H9 (cell line): ENCODE results near the gene PHF12. TPM values are rescaled to one million over a fixed set of nuclear protein-coding genes. Genes with fewer than 3 reads are reported as not detected.

Experiments used
- DNase-seq: peaks from one replicate; pipeline ENCODE4 v3.0.0-alpha.2; 2017
- H2AFZ ChIP-seq: one replicate; pipeline ENCODE4 v1.6.1; 2013; ENCODE audit warnings: mild to moderate bottlenecking, low read length, control low read depth, moderate library complexity
- H2AK5ac ChIP-seq: 2 replicates; pipeline ENCODE4 v1.6.1; 2013; ENCODE audit warnings: low read length, control low read depth, mixed read lengths; ENCODE audit not compliant: insufficient read length
- H2BK120ac ChIP-seq: one replicate; pipeline ENCODE4 v1.6.1; 2013; ENCODE audit warnings: low read depth, mild to moderate bottlenecking, low read length, control low read depth, inconsistent platforms; ENCODE audit not compliant: poor library complexity, severe bottlenecking
- H2BK12ac ChIP-seq: 2 replicates; pipeline ENCODE4 v1.6.1; 2013; ENCODE audit warnings: low read length, control low read depth, mixed read lengths, low read depth; ENCODE audit not compliant: insufficient read length
- H2BK15ac ChIP-seq: 2 replicates; pipeline ENCODE4 v1.6.1; 2013; ENCODE audit warnings: low read depth, low read length, control low read depth
- H2BK20ac ChIP-seq: one replicate; pipeline ENCODE4 v1.6.1; 2013; ENCODE audit warnings: low read depth, mild to moderate bottlenecking, low read length, control low read depth, inconsistent platforms; ENCODE audit not compliant: poor library complexity, severe bottlenecking
- H2BK5ac ChIP-seq: 2 replicates; pipeline ENCODE4 v1.6.1; 2013; ENCODE audit warnings: low read length, control low read depth, mixed read lengths; ENCODE audit not compliant: insufficient read length
- H3K14ac ChIP-seq: 2 replicates; pipeline ENCODE4 v1.6.1; 2013; ENCODE audit warnings: low read length, control low read depth; ENCODE audit not compliant: insufficient read depth
- H3K18ac ChIP-seq: 2 replicates; pipeline ENCODE4 v1.6.1; 2013; ENCODE audit warnings: low read depth, mild to moderate bottlenecking, mixed read lengths, low read length, control low read depth; ENCODE audit not compliant: insufficient read length
- H3K23ac ChIP-seq: 2 replicates; pipeline ENCODE4 v1.6.1; 2013; ENCODE audit warnings: low read length, control low read depth, mixed read lengths, low read depth; ENCODE audit not compliant: insufficient read length
- H3K23me2 ChIP-seq: 2 replicates; pipeline ENCODE4 v1.6.1; 2013; ENCODE audit warnings: low read depth, mild to moderate bottlenecking, mixed read lengths, low read length, control low read depth; ENCODE audit not compliant: insufficient read length, poor library complexity, severe bottlenecking
- H3K27ac ChIP-seq: 2 replicates; pipeline ENCODE4 v1.5.1; 2013; ENCODE audit warnings: low read length, control low read depth, mixed read lengths, low read depth; ENCODE audit not compliant: insufficient read length
- H3K27me3 ChIP-seq: 2 replicates; pipeline ENCODE4 v1.6.1; 2013; ENCODE audit warnings: low read length, control low read depth, inconsistent platforms; ENCODE audit not compliant: insufficient read depth
- H3K4ac ChIP-seq: 2 replicates; pipeline ENCODE4 v1.6.1; 2013; ENCODE audit warnings: low read depth, mild to moderate bottlenecking, control low read depth, inconsistent platforms, low read length, moderate library complexity
- H3K4me1 ChIP-seq: 2 replicates; pipeline ENCODE4 v1.6.1; 2013; ENCODE audit warnings: low read length, control low read depth, inconsistent platforms; ENCODE audit not compliant: insufficient read depth
- H3K4me2 ChIP-seq: 2 replicates; pipeline ENCODE4 v1.6.1; 2013; ENCODE audit warnings: low read length, control low read depth, mixed read lengths; ENCODE audit not compliant: insufficient read length, insufficient read depth
- H3K56ac ChIP-seq: 2 replicates; pipeline ENCODE4 v1.6.1; 2013; ENCODE audit warnings: low read depth, mild to moderate bottlenecking, mixed read lengths, low read length, control low read depth; ENCODE audit not compliant: insufficient read length
- H3K79me1 ChIP-seq: 2 replicates; pipeline ENCODE4 v1.6.1; 2013; ENCODE audit warnings: low read depth, mild to moderate bottlenecking, moderate library complexity, low read length, control low read depth, inconsistent platforms; ENCODE audit not compliant: insufficient read depth, poor library complexity, severe bottlenecking
- H3K79me2 ChIP-seq: 2 replicates; pipeline ENCODE4 v1.6.1; 2013; ENCODE audit warnings: low read length, control low read depth, inconsistent platforms; ENCODE audit not compliant: insufficient read depth
- H3K9ac ChIP-seq: 2 replicates; pipeline ENCODE4 v1.6.1; 2013; ENCODE audit warnings: low read length, control low read depth, mixed read lengths; ENCODE audit not compliant: insufficient read length; ENCODE audit errors: extremely low read depth
- H3K9me3 ChIP-seq: one replicate; pipeline ENCODE4 v1.6.1; 2013; ENCODE audit warnings: low read depth, low read length, inconsistent platforms; ENCODE audit not compliant: control insufficient read depth
- H3T11ph ChIP-seq: one replicate; pipeline ENCODE4 v1.6.1; 2013; ENCODE audit warnings: mild to moderate bottlenecking, low read length, control low read depth, inconsistent platforms
- H4K20me1 ChIP-seq: one replicate; pipeline ENCODE4 v1.6.1; 2013; ENCODE audit not compliant: control insufficient read depth, insufficient read length, insufficient read depth
- H4K5ac ChIP-seq: 2 replicates; pipeline ENCODE4 v1.6.1; 2013; ENCODE audit warnings: low read depth, mild to moderate bottlenecking, mixed read lengths, low read length, control low read depth; ENCODE audit not compliant: insufficient read length
- H4K8ac ChIP-seq: replicated peaks from 2 replicates; pipeline ENCODE4 v1.6.1; 2013; ENCODE audit warnings: low read length, control low read depth, mixed read lengths, low read depth; ENCODE audit not compliant: insufficient read length
- H4K91ac ChIP-seq: 2 replicates; pipeline ENCODE4 v1.6.1; 2013; ENCODE audit warnings: low read depth, mild to moderate bottlenecking, moderate library complexity, mixed read lengths, low read length, control low read depth; ENCODE audit not compliant: insufficient read length
- H3K27ac Mint-ChIP-seq, 3 experiments: 2 replicates in 2 of 3; 3 replicates in 1 of 3; pipeline ENCODE4 v1.8.0; 2020 to 2021; ENCODE audit warnings: mixed read lengths in 3 of 3, mild to moderate bottlenecking in 1 of 3, moderate library complexity in 1 of 3
- H3K27me3 Mint-ChIP-seq: 2 replicates; pipeline ENCODE4 v1.8.0; 2021; ENCODE audit warnings: low read depth, mild to moderate bottlenecking, moderate library complexity, mixed read lengths
- H3K36me3 Mint-ChIP-seq, 3 experiments: 2 replicates in 2 of 3; 3 replicates in 1 of 3; pipeline ENCODE4 v1.8.0; 2020 to 2021; ENCODE audit warnings: low read depth in 3 of 3, mixed read lengths in 3 of 3; ENCODE audit not compliant: insufficient read depth in 1 of 3
- H3K4me1 Mint-ChIP-seq, 2 experiments: 2 replicates each; pipeline ENCODE4 v1.8.0; 2020; ENCODE audit warnings: mixed read lengths in 2 of 2
- H3K4me3 Mint-ChIP-seq, 2 experiments: 2 replicates in 1 of 2; 3 replicates in 1 of 2; pipeline ENCODE4 v1.8.0; 2020 to 2021; ENCODE audit warnings: mild to moderate bottlenecking in 2 of 2, mixed read lengths in 2 of 2, moderate library complexity in 1 of 2
- H3K9me3 Mint-ChIP-seq, 2 experiments: 2 replicates in 1 of 2; 3 replicates in 1 of 2; pipeline ENCODE4 v1.8.0; 2020; ENCODE audit warnings: mild to moderate bottlenecking in 2 of 2, mixed read lengths in 2 of 2, moderate library complexity in 1 of 2
- WGBS: extraction: QIAGEN DNeasy Blood & Tissue Kit; methylation state at CpG from one replicate; pipeline ENCODE4 v1.1.7; 2013; ENCODE audit warnings: missing lambda C conversion rate, low lambda C conversion rate, mixed read lengths; ENCODE audit not compliant: insufficient read length; ENCODE audit errors: extremely low coverage; 5-methylcytosine and 5-hydroxymethylcytosine counted together
- total RNA-seq: library from RNA; stranded (reverse); gene quantifications from 2 replicates; pipeline ENCODE4 v1.2.1, GENCODE V29; 2021
- TF ChIP-seq, protein P1 (sequence below): fragments of 200-600 bp; sonication (generic); conservative IDR thresholded peaks from 3 replicates; pipeline ENCODE4 v1.8.0; 2021; ENCODE audit warnings: antibody characterized with exemption, mild to moderate bottlenecking

PHF12 gene
- total RNA-seq, 1 experiment from 2014 or later = 62.1 TPM

DNA sequence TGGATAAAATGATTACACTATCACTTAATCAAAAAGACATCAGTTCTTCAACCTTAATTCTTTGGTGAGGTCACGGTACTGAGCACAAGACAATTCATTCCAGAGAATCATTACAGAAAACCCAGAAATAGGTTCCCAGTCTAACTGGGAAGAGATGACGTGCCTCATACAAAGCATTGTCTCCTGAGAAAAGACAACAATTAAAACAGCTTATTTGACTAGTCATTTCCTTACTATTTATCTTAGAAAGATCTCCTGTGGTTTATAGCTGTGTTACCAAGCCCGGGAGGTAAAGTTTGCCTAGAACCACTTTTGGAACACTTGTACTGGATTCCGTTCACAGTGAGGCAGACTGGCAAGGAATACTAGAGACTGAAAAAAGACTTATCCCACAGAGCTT, 5.1 kb downstream of the PHF12 start:
- Histone ChIP-seq H3K56ac (no peak overlapping the region), H3K4me1 (no peaks in the 10 kb centered on the region), H3K18ac (no peak overlapping the region), H2BK12ac (no peak overlapping the region), H3K79me2 (peaks cover 63% of the 10 kb centered on the region), H3K4me2 (no peak overlapping the region), H3K27me3 (no peaks in the 10 kb centered on the region), H3T11ph (no peak overlapping the region), H3K9me3 (no peaks in the 10 kb centered on the region), H2BK5ac (no peak overlapping the region), H4K8ac (no peak overlapping the region), H3K4ac (no peak overlapping the region), H2AFZ (no peak overlapping the region), H2BK20ac (no peak overlapping the region), H4K91ac (no peak overlapping the region), H2BK15ac (no peak overlapping the region), H3K14ac (no peak overlapping the region), H2BK120ac (no peak overlapping the region), H4K5ac (no peak overlapping the region), H3K79me1 (peaks cover 2% of the 10 kb centered on the region), H2AK5ac (no peak overlapping the region), H3K23ac (no peak overlapping the region), H3K9ac (no peak overlapping the region), H3K27ac (no peak overlapping the region), H3K23me2 (peaks cover 8% of the 10 kb centered on the region), H4K20me1 (no peaks in the 10 kb centered on the region)
- peaks cover 23 to 24% of the 10 kb centered on the region in 2 experiments for H3K4me1 Mint-ChIP-seq
- no peak for DNase-seq
- peaks cover 18 to 69% (median 53%) of the 10 kb centered on the region in 3 experiments; a peak in 6 of 7 replicates for H3K36me3 Mint-ChIP-seq
- WGBS = no CpG with 5 or more reads among the region's 4 CpGs
- peak overlapping the region in 2 of 3 experiments; percentile 20 to 62; a peak in 2 of 7 replicates for H3K27ac Mint-ChIP-seq
- TF ChIP-seq, protein P1, sequence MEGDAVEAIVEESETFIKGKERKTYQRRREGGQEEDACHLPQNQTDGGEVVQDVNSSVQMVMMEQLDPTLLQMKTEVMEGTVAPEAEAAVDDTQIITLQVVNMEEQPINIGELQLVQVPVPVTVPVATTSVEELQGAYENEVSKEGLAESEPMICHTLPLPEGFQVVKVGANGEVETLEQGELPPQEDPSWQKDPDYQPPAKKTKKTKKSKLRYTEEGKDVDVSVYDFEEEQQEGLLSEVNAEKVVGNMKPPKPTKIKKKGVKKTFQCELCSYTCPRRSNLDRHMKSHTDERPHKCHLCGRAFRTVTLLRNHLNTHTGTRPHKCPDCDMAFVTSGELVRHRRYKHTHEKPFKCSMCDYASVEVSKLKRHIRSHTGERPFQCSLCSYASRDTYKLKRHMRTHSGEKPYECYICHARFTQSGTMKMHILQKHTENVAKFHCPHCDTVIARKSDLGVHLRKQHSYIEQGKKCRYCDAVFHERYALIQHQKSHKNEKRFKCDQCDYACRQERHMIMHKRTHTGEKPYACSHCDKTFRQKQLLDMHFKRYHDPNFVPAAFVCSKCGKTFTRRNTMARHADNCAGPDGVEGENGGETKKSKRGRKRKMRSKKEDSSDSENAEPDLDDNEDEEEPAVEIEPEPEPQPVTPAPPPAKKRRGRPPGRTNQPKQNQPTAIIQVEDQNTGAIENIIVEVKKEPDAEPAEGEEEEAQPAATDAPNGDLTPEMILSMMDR = no peak
- H3K9me3 Mint-ChIP-seq = no peaks in the 10 kb centered on the region
- H3K27me3 Mint-ChIP-seq = no peaks in the 10 kb centered on the region; the same call in 1 of the 2 replicates
- H3K4me3 Mint-ChIP-seq = no peak overlapping the region
